IMR-90 (cell line): ENCODE data around the gene FHIP1A. TPM values are rescaled to one million over a fixed set of nuclear protein-coding genes. Genes with fewer than 3 reads are reported as not detected.

Experiments
- ATAC-seq: fragments of 200-7000 bp; cut with Tn5 transposase; 2 replicates; pipeline ENCODE4 v1.9.1; 2020; ENCODE audit warnings: low read depth, mild to moderate bottlenecking, moderate library complexity
- BruUV-seq: library from RNA; stranded (reverse); fragments of 400-500 nt; replicated peaks from 2 replicates; lab custom pipeline; 2021; lab: Mats Ljungman, UMichigan
- CTCF ChIA-PET: fragments of 300-600 bp; formaldehyde crosslinking; extraction: SDS; loops from one replicate; lab custom pipeline; 2021; ENCODE audit warnings: antibody characterized with exemption; lab: Yijun Ruan, JAX
- POLR2A ChIA-PET: fragments of 300-600 bp; sonication (Branson Sonifier 250); formaldehyde crosslinking; loops from one replicate; lab custom pipeline; 2022; ENCODE audit warnings: antibody characterized with exemption; ENCODE audit not compliant: unreplicated experiment; lab: Charles Lee
- DNase-seq: peaks from one replicate; pipeline ENCODE4 v3.0.0; 2013
- H2AFZ ChIP-seq: replicated peaks from 2 replicates; pipeline ENCODE3; 2013; ENCODE audit warnings: low read length, mild to moderate bottlenecking; ENCODE audit not compliant: poor library complexity
- H2AK5ac ChIP-seq: 2 replicates; pipeline ENCODE4 v1.6.1; 2013; ENCODE audit warnings: low read depth, low read length, inconsistent platforms
- H2AK9ac ChIP-seq: replicated peaks from 2 replicates; pipeline ENCODE3; 2013; ENCODE audit warnings: mild to moderate bottlenecking, low read depth, low read length, moderate library complexity; ENCODE audit not compliant: poor library complexity
- H2BK120ac ChIP-seq: 2 replicates; pipeline ENCODE4 v1.6.1; 2013; ENCODE audit warnings: low read depth, low read length, inconsistent platforms
- H2BK15ac ChIP-seq: 3 replicates; pipeline ENCODE4 v1.6.1; 2013; ENCODE audit warnings: low read depth, low read length, inconsistent platforms
- H2BK20ac ChIP-seq: 2 replicates; pipeline ENCODE4 v1.6.1; 2013; ENCODE audit warnings: low read depth, mild to moderate bottlenecking, inconsistent platforms, low read length, moderate library complexity
- H2BK5ac ChIP-seq: 2 replicates; pipeline ENCODE4 v1.6.1; 2013; ENCODE audit warnings: mild to moderate bottlenecking, low read depth, low read length, inconsistent platforms; ENCODE audit not compliant: poor library complexity, severe bottlenecking
- H3K14ac ChIP-seq: replicated peaks from 2 replicates; pipeline ENCODE4 v1.6.1; 2013; ENCODE audit warnings: low read depth, low read length, inconsistent platforms
- H3K18ac ChIP-seq: 2 replicates; pipeline ENCODE4 v1.6.1; 2013; ENCODE audit warnings: low read depth, low read length, control low read depth
- H3K23ac ChIP-seq: 2 replicates; pipeline ENCODE4 v1.6.1; 2013; ENCODE audit warnings: low read depth, low read length, inconsistent platforms
- H3K27ac ChIP-seq: 2 replicates; pipeline ENCODE4 v1.5.1; 2013; ENCODE audit warnings: mild to moderate bottlenecking, control low read depth, low read length; ENCODE audit not compliant: insufficient read depth
- H3K27me3 ChIP-seq: 2 replicates; pipeline ENCODE4 v1.6.1; 2013; ENCODE audit warnings: low read length; ENCODE audit not compliant: control insufficient read depth, insufficient read depth
- H3K36me3 ChIP-seq: 2 replicates; pipeline ENCODE4 v1.6.1; 2013; ENCODE audit warnings: low read length, mixed read lengths; ENCODE audit not compliant: control insufficient read depth, insufficient read depth
- H3K4ac ChIP-seq: 2 replicates; pipeline ENCODE4 v1.6.1; 2013; ENCODE audit warnings: low read depth, low read length, inconsistent platforms
- H3K4me1 ChIP-seq: 2 replicates; pipeline ENCODE4 v1.6.1; 2013; ENCODE audit warnings: low read length, mixed read lengths; ENCODE audit not compliant: control insufficient read depth, insufficient read depth
- H3K4me2 ChIP-seq: 2 replicates; pipeline ENCODE4 v1.6.1; 2013; ENCODE audit warnings: low read depth, mild to moderate bottlenecking, control low read depth, low read length, moderate library complexity
- H3K4me3 ChIP-seq: 2 replicates; pipeline ENCODE4 v1.5.1; 2013; ENCODE audit warnings: low read depth, mild to moderate bottlenecking, control low read depth, low read length, moderate library complexity; ENCODE audit not compliant: insufficient read depth
- H3K56ac ChIP-seq: 2 replicates; pipeline ENCODE4 v1.6.1; 2013; ENCODE audit warnings: low read length, inconsistent platforms; ENCODE audit not compliant: insufficient read depth; ENCODE audit errors: extremely low read depth
- H3K79me1 ChIP-seq, 2 experiments: 2 replicates each; pipeline ENCODE4 v1.6.1; 2013; ENCODE audit warnings: low read length in 2 of 2, inconsistent platforms in 1 of 2, low read depth in 1 of 2
- H3K9ac ChIP-seq: 2 replicates; pipeline ENCODE4 v1.6.1; 2013; ENCODE audit warnings: low read depth, low read length, control low read depth
- H3K9me1 ChIP-seq: 2 replicates; pipeline ENCODE4 v1.6.1; 2013; ENCODE audit warnings: low read length, inconsistent platforms; ENCODE audit not compliant: insufficient read depth
- H3K9me3 ChIP-seq: 2 replicates; pipeline ENCODE4 v1.6.1; 2013; ENCODE audit warnings: low read length; ENCODE audit not compliant: control insufficient read depth, insufficient read depth
- H4K20me1 ChIP-seq: 2 replicates; pipeline ENCODE4 v1.6.1; 2013; ENCODE audit warnings: low read length, inconsistent platforms; ENCODE audit not compliant: insufficient read depth
- H4K5ac ChIP-seq: 2 replicates; pipeline ENCODE4 v1.6.1; 2013; ENCODE audit warnings: mild to moderate bottlenecking, low read depth, low read length, control low read depth
- H4K8ac ChIP-seq, 2 experiments: 2 replicates each; pipeline ENCODE4 v1.6.1; 2013; ENCODE audit warnings: low read depth in 2 of 2, low read length in 2 of 2, control low read depth in 1 of 2, inconsistent platforms in 1 of 2
- H4K91ac ChIP-seq: 2 replicates; pipeline ENCODE4 v1.6.1; 2013; ENCODE audit warnings: low read depth, low read length, inconsistent platforms; ENCODE audit not compliant: insufficient read depth
- BHLHE40 ChIP-seq: fragments of 150-350 bp; IDR thresholded peaks from 2 replicates; pipeline ENCODE4 v1.6.1; 2016; ENCODE audit warnings: mild to moderate bottlenecking, low read depth, low read length
- FOS ChIP-seq: fragments of 150-350 bp; IDR thresholded peaks from 2 replicates; pipeline ENCODE4 v1.6.1; 2016; ENCODE audit warnings: low read depth, low read length
- MAFK ChIP-seq: IDR thresholded peaks from 2 replicates; pipeline ENCODE4 v1.6.1; 2012; ENCODE audit warnings: low read depth, low read length, improper control_type of control experiment
- RFX5 ChIP-seq: IDR thresholded peaks from 2 replicates; pipeline ENCODE4 v1.8.0; 2012; ENCODE audit warnings: low read depth, mild to moderate bottlenecking, low read length, moderate library complexity
- SMC3 ChIP-seq: fragments of 150-350 bp; IDR thresholded peaks from 2 replicates; pipeline ENCODE4 v1.6.1; 2016; ENCODE audit warnings: low read depth, mild to moderate bottlenecking, antibody characterized with exemption, low read length, moderate library complexity
- USF2 ChIP-seq: fragments of 150-350 bp; IDR thresholded peaks from 2 replicates; pipeline ENCODE4 v1.6.1; 2017; ENCODE audit warnings: mild to moderate bottlenecking, antibody characterized with exemption, low read length, low read depth
- WGBS, 2 experiments: methylation state at CpG; one replicate each; pipeline versions ENCODE4 v1.1.5 to v1.1.7; 2013; ENCODE audit warnings: missing lambda C conversion rate in 2 of 2; ENCODE audit not compliant: insufficient read length in 1 of 2; ENCODE audit errors: extremely low coverage in 2 of 2; 5-methylcytosine and 5-hydroxymethylcytosine counted together
- dilution Hi-C: fragments of 300-500 bp; cut with HindIII; formaldehyde crosslinking; loops from one replicate; pipeline ENCODE4 v1.14.3; 2018; ENCODE audit warnings: low sequenced_read_pairs; ENCODE audit not compliant: unreplicated experiment
- in situ Hi-C: fragments of 300-500 bp; cut with MboI; formaldehyde crosslinking; loops from 3 replicates; pipeline ENCODE4 v1.14.3; 2019; ENCODE audit warnings: low sequenced_read_pairs, inconsistent platforms, mixed read lengths
- intact Hi-C: fragments of 100-400 bp; cut with micrococcal nuclease; formaldehyde crosslinking; loops from 2 replicates; pipeline ENCODE4 v1.10.0; 2022
- polyA plus RNA-seq, 3 experiments: library from polyadenylated mRNA; depleted of rRNA; stranded (reverse); fragments of >200 nt; gene quantifications; 2 replicates each; pipeline ENCODE4 v1.2.3, GENCODE V29; 2012; ENCODE audit warnings: low replicate concordance in 1 of 3
- total RNA-seq: library from RNA; depleted of rRNA; stranded (reverse); fragments of >200 nt; gene quantifications from 2 replicates; pipeline ENCODE4 v1.2.3, GENCODE V29; 2012

FHIP1A gene
- total and polyA plus RNA-seq, 2 of the 4 experiments (the other 2 are of a cell fraction), result 0.02 to 0.18 TPM

- H3K27ac ChIP-seq, result no peak overlapping the region
- no peak overlapping the region for H3K14ac ChIP-seq
- H3K79me1 ChIP-seq, result no peaks in the 10 kb centered on the region
- no peaks in the 10 kb centered on the region; the same call in 1 of the 2 replicates for H3K9me1 ChIP-seq
- no CpG with 5 or more reads among the region's 1 CpG for WGBS, 2 experiments
- no peak overlapping the region for H2BK120ac ChIP-seq
- BruUV-seq, result no TSS peak
- H3K4me2 ChIP-seq, result no peak overlapping the region
- H2BK20ac ChIP-seq, result no peak overlapping the region
- no peaks in the 10 kb centered on the region for H4K20me1 ChIP-seq
- no peak for DNase-seq
- H3K36me3 ChIP-seq, result no peaks in the 10 kb centered on the region
- no peak overlapping the region for H2AK5ac ChIP-seq
- H3K4ac ChIP-seq, result no peak overlapping the region
- H3K4me1 ChIP-seq, result no peaks in the 10 kb centered on the region
- no peak overlapping the region for H4K91ac ChIP-seq
- dilution Hi-C loops, result no loop called here
- no peak overlapping the region for H3K4me3 ChIP-seq
- CTCF ChIA-PET, result interaction anchor here (0.6 kb wide), 1 partner anchor 186 kb away, joined by 3 read pairs; no protein-coding TSS in a partner anchor
- H3K18ac ChIP-seq, result no peak overlapping the region
- no peak overlapping the region for H4K8ac ChIP-seq
- no peak overlapping the region for H3K56ac ChIP-seq
- no peak overlapping the region for H3K23ac ChIP-seq
- no peaks in the 10 kb centered on the region; the same call in 1 of the 2 replicates for H3K9me3 ChIP-seq
- peaks cover 2% of the 10 kb centered on the region; the same call in 1 of the 2 replicates for H3K27me3 ChIP-seq
- no peak overlapping the region for H2AK9ac ChIP-seq
- H4K5ac ChIP-seq, result no peak overlapping the region
- no peak overlapping the region for H2AFZ ChIP-seq
- no peak for TF ChIP-seq BHLHE40
- TF ChIP-seq RFX5, result no peak
- no peak for TF ChIP-seq FOS
- no peak for TF ChIP-seq MAFK
- no peak for TF ChIP-seq USF2
- no peak for TF ChIP-seq SMC3
- H3K9ac ChIP-seq, result no peak overlapping the region
- in situ Hi-C loops, result no loop called here
- POLR2A ChIA-PET, result no interaction called here
- ATAC-seq, result no peak
- no peak overlapping the region for H2BK5ac ChIP-seq
- intact Hi-C loops, result no loop called here
- H2BK15ac ChIP-seq, result no peak overlapping the region
Measured at GRCh38 chr4:151426513-151426912, 17.5 kb downstream of the FHIP1A start.
